NCI-H1930 (cell line): ENCODE measurements around the gene PRG3.
"Not testable (repeated sequence)": the region's sequence is repeated elsewhere in the genome, so short reads cannot be mapped to it uniquely, and the experiment has no call there.

Experiments
- DNase-seq, 2 experiments: peaks; one replicate each; lab custom pipeline; 2025; lab: John Stamatoyannopoulos, UW

The PRG3 gene

DNA sequence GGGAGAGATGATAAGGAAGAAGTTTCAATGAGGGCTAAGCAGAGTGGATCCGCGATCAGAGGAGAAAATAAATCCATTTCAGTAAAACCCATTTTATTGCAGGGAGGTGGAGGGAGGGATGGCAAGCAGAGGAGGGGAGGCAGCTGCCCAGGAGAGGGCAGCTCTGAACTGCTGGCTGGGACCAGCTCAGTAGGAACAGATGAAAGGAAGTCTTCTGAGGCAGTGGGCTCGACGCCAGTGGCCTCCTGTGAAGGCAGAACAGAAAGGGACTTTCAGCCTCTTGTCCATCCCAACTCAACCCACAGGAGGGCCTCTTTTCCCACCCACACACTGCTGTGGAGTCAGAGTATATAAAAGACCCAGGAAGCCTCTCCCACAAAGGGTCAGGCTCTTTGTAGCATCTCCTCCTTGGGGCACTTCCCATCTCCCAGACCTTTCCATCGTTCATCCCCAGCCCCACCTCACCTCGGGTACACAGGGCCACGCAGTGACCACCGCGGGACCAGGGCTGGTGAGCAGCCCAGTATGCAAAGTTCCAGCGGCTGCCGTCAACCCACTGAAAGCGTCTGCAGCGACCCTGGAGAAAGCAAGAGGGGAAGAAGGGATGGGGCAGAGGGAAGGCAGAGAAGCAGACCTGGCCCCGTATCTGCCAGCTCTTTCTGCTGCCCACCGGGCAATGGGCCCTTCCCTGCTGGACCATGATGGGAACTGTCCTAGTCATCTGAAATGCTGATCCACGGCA, 6.5 kb upstream of the PRG3 start:
- no peak for DNase-seq

DNA sequence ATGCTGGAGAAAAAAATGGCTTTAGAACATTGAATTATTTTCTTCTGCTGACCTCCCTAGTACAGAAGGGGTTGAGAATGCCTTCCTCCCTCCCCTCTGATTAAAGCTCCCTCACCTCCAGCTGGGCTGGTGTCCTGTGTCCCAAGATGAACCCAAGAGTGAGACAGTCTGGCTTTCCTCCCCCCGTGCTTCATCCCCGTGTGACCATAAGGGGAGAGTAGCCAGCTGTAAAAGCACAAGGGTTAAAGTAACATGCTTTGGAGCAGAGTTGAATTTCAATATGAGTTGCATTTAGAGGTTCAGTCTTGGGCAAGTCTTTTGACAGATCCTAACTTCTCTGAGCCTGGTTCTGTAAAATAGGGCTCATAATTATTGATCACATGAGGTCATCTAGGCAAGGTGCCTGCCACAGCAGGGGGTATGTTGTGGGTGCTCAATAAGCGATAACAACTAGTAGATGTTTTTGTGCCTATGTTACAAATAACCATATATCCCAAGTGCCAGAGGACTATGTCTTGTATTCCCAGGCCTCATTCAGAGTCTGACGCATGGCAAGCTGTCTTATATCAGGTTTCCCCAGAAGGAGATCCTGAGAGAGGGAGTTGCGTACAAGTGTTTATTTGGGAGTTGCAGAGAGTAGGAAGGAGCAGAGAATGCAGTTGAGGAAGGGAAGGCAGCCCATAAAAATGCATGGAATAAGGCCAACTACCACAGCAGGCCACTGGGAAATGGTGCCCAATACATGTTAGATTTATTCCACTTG, 5.4 kb upstream of the PRG3 start:
- DNase-seq: no peak

DNA sequence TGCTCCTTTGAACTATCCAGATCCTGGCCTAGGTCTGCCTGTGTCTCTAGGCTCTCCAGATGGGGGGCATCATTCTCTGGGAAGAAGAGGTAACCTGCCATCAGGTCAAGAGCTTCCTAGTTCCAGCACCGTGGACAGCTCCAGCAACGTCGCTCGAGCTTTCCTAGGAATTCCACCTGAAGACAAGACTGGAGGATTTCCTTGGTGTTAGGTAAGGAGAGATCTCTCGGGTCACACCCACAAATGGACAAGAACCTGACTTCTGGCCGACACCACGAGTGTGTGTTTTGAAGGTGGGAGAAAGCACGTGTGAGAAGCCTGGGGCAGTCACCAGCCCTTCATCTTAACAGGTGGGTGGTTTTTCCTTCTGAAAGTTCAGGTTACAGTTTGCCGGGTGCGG, 1.2 kb downstream of the PRG3 start:
- no peak for DNase-seq

DNA sequence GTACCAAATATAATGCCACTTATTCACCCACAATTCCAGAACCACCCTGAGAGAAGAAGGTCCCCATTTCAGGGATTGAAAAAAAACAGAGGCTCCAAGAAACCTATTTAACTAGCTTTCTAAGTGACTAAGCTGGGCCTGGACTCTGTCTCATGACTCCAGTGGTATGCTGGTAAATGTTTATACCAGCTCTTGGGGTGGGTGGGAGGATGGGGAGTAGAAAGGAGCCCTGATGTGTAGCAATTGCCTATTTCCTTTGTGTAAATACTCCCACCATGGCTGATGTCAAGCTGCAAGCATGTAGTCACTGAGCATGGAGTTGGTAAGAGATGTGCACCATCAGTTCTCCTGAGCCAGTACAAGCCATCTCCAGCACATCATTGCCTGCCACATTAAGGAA, 2.8 kb downstream of the PRG3 start:
- no peak for DNase-seq

DNA sequence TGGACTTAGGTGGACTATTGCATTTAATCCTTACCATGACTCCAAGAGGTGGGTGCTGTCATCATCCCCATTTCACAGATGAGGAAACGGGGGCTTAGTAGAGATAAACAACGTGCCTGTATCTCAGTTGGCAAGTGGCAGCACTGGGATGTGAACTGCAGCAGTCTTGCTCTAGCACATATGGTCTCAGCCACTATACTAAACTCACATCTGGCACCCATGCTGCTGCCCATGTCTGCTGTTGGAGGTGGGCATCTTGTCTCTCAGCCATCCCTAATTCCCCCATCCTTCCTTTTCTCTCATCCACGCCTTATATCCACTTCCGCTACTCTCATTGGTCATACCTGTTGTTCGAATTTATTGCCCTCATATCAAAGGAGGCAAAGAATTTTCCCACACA, 3.8 kb downstream of the PRG3 start:
- DNase-seq: no peak

DNA sequence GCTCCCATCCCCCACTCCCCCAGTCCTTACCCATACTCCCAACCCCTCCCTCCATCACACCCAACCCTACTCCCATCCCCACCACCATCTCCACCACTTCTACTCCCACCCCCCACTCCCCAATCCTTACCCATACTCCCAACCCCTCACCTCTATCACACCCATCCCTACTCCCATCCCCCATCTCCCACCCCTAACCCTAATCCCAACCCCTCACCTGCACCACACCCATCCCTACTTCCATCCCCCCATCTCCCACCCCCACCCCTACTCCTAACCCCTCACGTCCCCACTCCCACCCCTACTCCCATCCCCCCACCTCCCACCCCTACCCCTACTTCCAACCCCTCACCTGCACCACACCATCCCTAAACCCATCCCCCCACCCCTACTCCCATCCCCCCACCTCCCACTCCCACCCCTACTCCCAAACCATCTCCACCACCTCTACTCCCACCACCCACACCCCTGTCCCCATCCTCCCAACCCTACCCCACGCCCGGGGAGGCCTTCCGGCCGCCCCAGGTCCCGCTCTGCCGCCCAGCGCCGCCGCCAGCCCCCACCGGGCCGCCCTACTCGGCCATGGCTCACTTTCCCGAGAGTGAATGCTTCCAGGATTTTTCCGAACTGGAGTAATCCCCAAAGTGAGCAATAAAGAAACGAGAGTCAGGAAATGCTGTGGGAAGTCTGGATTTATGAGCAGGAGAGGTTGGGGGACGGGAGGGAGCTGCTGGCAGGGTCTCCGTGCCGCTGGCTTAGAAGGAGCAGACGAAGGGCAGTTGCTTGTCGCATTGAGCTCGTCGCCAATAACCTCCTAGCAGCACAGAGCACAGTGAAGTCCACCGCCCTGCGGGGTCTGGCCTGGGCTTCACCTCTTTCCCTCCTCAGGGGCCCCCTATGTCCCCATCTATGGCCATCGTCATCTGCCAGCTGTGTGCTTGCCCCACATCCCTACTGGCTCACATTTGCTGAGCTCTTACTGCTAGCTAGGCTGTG, 4.6 kb downstream of the PRG3 start:
- no peak for DNase-seq

DNA sequence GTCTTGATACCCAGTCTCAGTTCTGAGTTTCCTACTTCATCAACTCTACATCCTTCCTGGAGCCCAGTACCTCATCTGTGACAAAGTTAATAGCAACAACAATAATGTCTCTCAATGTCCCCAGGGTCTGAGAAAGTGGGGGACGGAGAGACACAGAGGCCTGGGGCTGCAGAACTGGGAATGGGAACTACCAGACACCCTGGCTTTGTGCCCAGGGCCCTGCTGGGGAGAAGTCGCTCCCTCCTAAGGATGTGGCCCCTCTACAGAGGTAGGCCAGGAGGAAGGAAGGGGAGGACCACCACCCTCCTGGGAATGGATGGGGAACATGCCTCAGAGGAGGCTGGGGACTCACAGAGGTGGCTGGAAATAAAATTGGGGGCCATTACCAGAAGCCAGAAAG, 5.5 kb downstream of the PRG3 start:
- no peak for DNase-seq

DNA sequence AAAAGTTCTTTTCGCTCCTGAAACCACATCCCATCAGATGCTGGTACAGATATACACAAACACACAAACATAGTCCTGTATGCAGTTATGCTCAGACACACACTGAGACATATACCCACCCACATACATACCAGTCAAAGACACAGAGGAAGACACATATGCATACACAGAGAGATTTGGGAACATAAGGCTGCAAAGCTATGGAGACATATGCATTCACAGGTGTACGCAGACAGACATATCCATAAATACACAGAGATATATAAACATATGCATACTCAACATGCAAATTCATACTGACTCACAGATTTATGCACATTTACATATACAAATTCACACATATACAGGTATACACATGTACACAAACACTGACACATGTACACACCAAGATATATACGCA, 6.0 kb downstream of the PRG3 start:
- no peak for DNase-seq

DNA sequence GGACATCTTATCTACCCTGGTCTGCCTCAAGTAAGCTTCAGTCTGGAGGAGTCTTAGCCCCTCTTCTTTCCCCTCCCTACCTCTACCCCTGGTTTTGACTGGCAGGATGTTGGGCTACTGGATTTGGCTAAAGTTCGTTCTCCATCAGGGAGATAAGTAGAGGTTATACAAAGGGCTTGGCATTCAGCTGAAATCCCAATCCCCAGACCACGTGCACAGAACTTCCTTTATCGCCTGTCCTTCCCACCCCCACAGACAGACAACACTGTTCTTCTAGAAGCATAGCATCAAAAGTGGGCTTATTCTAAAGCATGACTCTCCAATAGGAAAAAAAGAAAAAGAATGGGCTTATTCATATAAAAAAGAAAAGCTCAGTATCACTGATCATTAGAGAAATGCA, 7.8 kb downstream of the PRG3 start:
- DNase-seq: no peak

DNA sequence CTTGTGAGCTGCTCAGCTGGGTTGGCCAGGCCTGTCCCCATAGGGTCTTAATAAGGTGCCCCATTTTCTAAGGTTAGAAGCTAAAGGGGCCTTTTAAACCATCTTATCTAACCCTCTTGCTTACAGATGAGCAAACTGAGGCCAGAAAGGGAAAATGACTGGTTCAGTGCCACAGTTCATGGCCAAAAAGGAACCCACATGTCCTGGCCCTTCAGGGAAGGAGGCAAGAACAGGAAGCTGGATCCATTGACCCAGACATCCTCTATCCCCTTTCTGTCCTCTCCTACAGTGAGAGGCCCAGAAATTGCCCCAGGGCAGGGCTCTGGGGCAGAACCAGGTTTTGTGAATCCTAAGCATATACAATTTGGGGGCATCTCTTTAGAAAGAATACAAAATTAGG, 10.0 kb downstream of the PRG3 start:
- DNase-seq: no peak

DNA sequence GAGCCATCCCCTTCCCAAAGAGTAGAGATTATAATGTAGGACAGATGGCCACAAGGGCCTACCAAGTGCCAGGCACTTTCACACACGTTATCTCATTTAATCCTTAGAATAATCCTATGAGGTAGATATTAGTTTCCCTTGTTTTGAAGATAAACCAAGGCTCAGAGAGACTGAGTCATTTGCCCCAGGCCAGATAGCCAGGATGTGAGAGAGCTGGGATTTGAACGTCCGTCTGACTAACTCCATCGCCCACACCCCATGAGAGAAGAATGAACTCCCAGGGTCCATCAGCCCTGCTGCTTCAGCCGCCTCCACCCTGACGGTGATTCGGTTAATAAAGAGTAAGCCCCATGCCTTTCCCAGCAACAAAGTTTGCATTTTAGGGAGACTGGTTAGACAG, 10.7 kb downstream of the PRG3 start:
- DNase-seq: no peak

DNA sequence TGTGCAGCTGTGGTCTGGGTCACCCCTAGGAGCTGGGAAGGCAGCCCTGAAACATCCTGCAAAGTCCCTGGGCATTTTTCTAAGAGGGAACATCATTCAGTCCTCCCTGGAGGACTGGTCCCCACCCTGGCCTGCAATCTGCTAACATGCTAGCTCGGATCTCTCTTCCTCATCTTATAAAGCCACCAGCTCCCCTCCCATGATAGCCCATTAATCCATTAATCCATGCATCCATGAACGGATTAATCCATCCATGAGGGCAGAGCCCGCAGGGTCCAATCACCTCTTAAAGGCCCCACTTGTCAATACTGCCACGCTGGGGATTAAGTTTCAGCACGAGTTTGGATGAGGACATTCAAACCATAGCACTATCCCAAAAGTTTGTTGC, 12.1 kb downstream of the PRG3 start:
- no peak for DNase-seq

DNA sequence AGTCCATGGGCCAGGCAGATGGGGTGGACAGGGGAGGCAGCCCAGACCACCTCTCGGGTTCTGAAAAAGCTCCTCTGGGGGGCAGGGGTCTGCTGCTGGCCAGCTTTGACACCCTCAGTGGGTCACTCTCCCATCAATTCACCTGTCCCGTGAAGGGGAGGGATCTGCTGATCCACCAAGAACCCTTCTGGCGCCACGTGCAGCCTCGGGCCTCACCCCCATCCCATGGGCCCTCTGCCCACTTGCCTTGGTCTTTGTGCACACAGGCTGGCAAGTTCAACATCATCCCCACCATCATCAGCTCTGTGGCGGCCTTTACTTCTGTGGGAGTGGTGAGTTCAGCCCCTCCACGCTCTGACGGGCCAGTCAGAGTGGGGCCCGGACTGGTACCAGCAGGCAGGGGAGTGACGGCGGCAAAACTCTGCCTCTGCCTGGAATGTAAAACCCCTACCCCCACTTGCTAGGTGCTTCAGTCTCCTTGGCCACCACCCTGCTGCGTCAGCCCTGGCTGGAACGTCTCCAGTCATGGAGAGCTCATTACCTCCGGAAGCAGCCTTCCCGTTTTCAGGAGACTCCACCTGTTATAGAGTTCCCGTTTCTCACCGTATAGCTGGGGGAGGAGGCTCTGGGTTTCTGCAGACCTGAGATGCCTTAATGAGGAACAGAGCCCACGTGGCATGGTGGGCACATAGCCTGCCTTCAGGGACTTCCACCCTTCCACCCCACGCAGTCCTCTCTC, 12.7 kb downstream of the PRG3 start:
- no peak for DNase-seq

DNA sequence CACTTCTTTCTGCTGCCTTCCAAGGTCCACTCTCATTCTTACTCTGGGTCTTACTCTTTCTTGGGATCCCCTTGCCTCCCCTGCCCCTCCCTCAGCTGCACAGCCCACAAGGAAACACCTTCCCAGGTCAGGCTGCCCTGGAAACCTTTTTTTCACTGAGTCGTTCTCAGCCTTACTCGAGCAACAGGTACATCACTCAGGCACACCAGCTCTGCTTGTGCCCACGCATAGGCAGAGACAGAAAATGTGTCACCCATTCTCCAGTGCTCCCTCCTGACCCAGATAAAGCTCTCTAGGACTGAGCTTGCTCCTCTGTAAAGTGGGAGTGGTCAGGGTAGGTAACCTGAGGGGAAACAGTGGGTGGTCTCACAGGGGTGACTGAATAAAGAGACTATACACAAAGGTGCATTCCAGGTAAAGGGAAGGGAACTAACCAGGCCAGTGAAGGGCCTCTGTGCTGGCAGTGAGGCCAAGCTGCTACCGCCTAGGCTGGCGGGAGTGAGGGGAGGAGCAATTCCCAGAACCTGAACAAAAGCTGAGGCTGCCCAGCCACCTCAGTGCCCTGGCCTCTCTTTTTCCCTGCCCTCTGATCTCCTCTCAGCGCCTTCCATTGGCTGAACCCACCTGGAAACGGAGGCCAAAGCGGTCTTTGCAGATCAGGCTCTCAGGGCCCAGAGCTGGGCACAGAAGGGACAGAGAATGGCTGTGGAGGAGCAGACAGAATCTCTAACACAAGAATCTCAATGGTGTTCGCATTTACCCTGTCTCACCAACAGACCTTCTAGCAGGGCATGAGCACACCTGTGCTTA, 15.9 kb downstream of the PRG3 start:
- no peak for DNase-seq

DNA sequence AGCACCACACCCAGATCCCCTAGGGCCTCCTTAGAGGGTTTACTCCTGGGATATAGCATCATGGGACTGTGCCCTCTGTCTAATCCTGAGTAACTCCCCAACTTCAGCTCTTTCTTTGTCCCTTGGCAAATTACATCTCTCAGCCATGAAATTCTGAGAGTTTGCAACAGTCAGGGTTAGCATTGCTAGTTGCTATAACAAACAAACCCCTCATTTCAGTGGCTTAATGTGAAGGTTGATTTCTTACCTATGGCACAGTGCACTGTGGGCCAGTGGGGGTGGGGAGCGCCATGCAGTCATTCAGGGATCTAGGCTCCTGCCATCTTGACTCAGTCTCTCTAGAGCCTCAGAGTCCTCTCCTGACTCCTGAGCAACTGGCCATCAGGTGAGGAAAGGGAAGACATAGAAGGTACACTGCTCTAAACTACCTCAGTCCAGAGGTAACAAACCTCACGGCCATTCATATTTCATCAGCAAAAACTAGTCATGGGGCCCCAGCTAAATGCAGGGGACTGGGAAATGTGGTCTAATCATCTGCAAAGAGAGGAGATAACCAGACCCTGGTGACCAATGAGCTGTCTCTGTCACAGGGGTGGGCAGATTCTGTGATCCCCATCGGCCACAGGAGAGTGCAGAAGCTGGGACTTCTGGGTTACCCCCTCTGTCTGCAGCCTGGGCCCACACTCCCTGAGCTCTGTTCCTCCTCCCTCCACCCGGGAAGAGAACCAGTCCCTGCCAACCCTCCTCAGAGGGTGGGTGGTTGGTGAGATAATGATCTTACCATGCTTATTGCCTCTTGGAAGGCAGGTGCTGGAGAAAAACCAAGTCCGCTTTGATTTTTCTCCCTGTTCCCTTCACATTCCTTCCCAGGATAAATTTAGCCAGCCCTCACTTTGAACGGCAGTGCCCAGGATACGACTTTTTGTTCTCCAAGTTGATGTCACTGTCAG, 17.5 kb downstream of the PRG3 start:
- DNase-seq: no peak

DNA sequence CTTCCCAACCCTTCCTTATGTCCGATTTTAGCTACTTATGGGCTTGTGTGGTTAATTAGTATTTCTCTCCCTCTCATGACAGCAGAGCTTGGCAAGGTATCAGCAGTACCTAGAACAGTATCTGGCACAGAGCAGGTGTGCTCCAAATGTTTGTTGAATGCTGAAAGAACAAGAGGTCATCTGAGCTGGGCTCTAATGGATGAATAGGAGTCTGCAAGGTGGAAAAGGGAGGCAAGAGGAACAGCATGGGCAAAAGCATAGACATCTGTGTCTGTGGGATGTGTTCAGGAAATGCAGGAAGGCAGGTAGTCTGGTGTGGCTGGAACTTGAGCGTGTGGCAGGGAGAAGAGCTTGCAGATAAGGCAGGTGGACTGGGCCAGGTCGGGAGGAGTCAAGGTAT, 19.0 kb downstream of the PRG3 start:
- no peak for DNase-seq

DNA sequence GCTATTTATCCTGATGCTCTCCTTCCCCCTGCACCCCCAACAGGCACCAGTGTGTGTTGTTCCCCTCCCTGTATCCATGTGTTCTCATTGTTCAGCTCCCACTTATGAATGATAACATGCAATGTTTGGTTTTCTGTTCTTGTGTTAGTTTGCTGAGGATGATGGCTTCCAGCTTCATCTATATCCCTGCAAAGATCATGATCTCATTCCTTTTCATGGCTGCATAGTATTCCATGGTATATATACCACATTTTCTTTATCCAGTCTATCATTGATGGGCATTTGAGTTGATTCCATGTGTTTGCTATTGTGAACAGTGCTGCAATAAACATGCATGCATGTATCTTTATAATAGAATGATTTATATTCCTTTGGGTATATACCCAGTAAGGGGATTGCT, 19.5 kb downstream of the PRG3 start:
- not testable (repeated sequence) for DNase-seq

DNA sequence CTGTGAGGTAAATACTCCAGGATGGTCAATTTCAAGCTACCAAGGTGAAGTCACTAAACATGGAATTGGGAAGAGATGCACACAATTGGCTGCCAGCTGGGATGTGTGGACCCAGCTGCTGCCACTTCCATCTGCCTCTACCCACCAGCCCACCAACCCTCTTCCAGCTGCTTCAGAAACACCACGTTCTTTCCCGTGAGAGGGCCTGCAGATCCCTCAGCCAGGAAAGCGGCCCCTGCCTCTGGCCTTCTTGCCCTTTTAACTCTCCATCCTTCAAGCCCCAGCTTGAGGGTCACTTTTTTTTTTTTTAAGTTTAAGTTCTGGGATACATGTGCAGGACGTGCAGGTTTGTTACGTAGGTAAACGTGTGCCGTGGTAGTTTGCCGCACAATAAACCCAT, 20.0 kb downstream of the PRG3 start:
- DNase-seq: no peak

DNA sequence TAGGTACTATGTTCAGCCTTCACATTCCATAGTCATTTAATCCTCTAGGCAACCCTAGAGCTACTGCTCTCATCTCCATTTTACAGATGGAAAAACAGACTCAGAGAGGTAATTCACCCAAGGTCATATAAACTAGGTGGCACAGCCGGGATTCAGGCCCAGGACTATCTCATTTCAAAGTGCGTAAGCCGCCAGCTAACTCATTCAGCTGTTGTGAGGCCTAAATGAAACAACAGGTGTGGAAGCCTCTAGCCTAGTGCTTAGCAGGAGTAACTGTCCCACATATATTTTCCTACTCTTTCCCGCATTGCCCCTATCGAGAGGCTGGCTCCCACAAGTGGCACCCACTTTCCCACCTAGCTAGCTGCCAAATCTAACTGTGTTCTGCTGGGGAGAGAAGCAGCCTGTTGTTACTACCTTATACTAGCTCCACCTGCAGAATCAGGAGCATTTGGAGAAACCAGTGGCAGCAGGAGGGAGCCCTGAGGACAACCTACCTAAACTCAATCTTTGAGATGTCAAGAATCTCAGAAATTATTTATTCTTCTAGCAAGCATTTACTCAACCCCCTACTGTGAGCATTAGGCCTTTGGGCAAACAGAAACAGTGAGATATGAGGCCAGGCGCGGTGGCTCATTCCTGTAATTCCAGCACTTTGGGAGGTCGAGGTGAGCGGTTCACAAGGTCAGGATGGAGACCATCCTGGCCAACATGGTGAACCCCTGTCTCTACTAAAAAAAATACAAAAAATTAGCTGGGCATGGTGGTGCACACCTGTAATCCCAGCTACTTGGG, 20.9 kb downstream of the PRG3 start:
- no peak for DNase-seq
